ENCODE measurements around the gene SEC31B.

SEC31B gene, protein sequence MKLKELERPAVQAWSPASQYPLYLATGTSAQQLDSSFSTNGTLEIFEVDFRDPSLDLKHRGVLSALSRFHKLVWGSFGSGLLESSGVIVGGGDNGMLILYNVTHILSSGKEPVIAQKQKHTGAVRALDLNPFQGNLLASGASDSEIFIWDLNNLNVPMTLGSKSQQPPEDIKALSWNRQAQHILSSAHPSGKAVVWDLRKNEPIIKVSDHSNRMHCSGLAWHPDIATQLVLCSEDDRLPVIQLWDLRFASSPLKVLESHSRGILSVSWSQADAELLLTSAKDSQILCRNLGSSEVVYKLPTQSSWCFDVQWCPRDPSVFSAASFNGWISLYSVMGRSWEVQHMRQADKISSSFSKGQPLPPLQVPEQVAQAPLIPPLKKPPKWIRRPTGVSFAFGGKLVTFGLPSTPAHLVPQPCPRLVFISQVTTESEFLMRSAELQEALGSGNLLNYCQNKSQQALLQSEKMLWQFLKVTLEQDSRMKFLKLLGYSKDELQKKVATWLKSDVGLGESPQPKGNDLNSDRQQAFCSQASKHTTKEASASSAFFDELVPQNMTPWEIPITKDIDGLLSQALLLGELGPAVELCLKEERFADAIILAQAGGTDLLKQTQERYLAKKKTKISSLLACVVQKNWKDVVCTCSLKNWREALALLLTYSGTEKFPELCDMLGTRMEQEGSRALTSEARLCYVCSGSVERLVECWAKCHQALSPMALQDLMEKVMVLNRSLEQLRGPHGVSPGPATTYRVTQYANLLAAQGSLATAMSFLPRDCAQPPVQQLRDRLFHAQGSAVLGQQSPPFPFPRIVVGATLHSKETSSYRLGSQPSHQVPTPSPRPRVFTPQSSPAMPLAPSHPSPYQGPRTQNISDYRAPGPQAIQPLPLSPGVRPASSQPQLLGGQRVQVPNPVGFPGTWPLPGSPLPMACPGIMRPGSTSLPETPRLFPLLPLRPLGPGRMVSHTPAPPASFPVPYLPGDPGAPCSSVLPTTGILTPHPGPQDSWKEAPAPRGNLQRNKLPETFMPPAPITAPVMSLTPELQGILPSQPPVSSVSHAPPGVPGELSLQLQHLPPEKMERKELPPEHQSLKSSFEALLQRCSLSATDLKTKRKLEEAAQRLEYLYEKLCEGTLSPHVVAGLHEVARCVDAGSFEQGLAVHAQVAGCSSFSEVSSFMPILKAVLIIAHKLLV

GRCh38 chr10:100519311-100520051, at the start of gene SEC31B:
TSS of gene SEC31B (minus strand) at chr10:100519861. CDS start at chr10:100516952, 2,909 bp downstream.
- no peak for DNase-seq (ENCODE audit: low read depth)

- no peak for DNase-seq (ENCODE audit: low read depth)
Measured at GRCh38 chr10:100568912-100569311, 49.3 kb upstream of the SEC31B start.

DNA sequence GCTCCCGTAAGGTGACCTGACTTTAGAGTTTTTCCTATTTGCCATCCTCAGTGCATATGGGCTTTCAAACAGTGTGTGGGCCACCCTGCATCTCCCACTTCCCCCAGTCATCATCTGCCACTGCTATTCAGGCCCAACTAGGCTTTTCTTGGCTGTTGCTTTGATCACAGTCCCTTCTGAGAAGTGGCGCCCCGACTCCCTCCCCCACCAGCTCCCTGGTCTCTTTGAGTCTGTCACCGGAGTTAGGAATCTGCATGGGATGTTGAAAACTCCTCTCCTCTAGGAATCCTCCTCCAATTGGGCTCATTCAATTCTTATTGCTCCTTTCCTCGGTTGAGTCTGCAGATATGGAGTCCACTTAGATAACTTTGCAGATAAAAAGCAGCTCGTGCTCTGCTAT, 48.2 kb upstream of the SEC31B start:
- no peak for DNase-seq (ENCODE audit: low read depth)

DNA sequence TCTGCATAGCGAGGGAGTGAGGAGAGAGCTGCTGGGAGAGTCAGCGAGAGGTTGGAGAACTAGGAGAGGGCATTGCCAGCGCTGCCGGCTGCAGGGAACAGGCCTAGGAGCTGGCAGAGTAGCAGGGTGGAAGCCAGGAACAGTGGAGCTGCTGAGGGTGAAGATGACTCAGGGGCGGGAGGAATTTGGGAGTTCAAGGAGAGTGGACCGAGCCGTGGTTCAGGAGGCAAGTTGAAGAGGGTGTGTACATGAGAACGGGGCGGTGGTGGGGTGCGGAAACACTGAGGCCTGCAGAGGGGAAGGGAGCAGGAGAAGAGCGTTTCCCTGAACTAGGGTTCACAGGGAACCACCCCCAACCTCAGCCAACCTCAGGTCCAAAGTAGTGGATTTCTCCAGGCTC, 47.6 kb upstream of the SEC31B start:
- DNase-seq (ENCODE audit: low read depth) = no peak

GRCh38 chr10:100566561-100566960, 46.9 kb upstream of the SEC31B start:
- DNase-seq (ENCODE audit: low read depth) = no peak

- DNase-seq (ENCODE audit: low read depth) = no peak
Measured at GRCh38 chr10:100565206-100565985, 45.7 kb upstream of the SEC31B start.

DNA sequence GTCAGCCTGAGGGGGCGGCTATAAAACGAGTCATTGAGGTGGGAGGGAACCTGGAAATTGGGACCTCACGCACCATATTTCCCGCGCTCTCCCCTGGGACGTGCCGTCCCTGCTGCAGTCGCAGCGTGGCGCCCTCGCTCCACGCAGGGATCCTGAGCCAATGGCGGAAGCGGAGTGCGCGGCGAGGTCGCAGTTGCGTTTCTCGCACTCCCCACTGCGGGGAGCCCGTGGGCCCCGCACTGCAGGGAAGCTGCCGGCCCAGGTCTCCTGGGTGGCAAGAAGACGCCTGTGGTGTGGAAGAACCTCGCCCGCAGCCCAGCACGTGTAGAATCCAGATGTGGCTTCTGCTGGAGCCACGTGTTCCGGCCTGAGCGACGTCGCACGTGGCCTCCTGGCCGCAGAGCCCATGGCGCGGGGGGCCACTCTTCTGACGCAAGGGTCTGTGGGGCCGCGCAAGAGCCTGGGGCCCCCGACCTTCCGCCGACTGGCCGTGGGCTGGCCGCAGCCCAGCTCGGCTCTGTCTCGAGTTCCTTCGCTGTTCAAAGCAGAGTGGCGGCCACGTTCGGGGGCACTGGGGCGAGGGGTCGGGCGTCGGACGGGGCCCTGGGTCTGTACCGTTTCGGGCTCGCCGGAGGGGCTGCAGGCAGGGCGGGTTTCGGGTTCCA, 42.5 kb upstream of the SEC31B start:
- peak; percentile 15 for DNase-seq (ENCODE audit: low read depth)

GRCh38 chr10:100561005-100561404, 41.3 kb upstream of the SEC31B start:
- no peak for DNase-seq (ENCODE audit: low read depth)

DNA sequence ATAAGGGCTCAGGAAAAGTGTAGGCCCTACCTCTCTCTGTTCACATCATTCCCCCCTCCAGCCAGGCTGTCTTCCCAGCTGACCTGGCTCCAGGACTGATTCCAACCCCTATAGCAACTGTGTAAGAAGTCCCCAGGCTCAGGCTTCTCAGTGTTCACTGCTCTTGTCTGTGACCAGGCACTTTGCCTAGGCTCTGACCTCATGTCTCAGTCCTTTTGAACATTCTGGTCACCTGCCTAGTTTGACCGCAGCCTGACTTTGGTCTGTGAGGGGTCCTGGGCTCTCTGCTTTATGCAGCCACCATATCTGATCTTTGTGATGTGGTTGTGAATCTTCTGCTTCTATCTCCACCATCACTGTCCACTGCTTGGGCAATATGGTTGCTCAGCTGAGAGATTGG, 40.6 kb upstream of the SEC31B start:
- no peak for DNase-seq (ENCODE audit: low read depth)

- no peak for DNase-seq (ENCODE audit: low read depth)
Measured at GRCh38 chr10:100554902-100555301, 35.2 kb upstream of the SEC31B start.

- DNase-seq (ENCODE audit: low read depth) = no peak
Measured at GRCh38 chr10:100553929-100554328, 34.3 kb upstream of the SEC31B start.

DNA sequence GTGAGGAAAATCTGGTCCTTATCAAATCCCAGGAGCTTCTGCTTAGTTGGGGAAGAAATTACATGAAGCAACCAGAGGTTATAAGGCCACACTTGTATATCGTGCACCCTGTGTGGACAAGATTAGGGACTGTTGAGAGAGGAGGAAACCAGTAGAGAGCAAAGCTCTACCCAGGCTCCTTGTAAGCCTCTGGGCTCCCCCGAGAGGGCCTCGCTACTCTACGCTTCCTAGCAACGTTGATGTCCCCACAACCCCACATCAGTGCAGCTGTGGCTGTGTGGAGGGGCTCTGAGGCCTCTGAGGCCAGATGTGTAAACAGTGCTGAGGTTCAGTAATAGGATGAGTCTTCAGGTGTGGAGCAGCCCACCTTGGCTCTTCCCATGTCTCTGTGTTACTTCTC, 32.1 kb upstream of the SEC31B start:
- DNase-seq (ENCODE audit: low read depth) = no peak

DNA sequence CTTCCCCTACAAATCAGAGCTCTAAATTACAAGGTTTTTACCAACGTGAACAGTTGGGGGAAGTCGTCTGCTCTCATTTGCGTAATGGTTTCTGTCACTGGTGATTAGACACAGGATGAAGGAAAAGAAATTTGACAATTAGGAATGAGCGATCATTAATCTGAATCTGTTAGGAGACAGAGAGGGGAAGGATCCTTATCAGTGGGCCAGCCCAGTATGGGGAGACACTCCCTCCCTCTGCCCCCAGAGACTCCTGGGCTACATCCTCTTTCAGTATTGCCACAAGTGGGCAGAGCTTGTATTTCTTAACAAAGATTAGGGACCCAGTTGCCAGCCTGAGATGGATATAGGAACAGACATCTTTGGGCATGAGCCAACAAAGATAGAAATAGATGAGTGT, 31.5 kb upstream of the SEC31B start:
- DNase-seq (ENCODE audit: low read depth) = peak; percentile 14

- no peak for DNase-seq (ENCODE audit: low read depth)
Measured at GRCh38 chr10:100544950-100545349, 25.3 kb upstream of the SEC31B start.

GRCh38 chr10:100537475-100537874, 17.8 kb upstream of the SEC31B start:
- DNase-seq (ENCODE audit: low read depth) = no peak

GRCh38 chr10:100535715-100536353, 16.2 kb upstream of the SEC31B start, which contains the start of gene HIF1AN:
TSS of gene HIF1AN (plus strand) at chr10:100535943. CDS start at chr10:100535959, 16 bp downstream.
- DNase-seq (ENCODE audit: low read depth) = peak; percentile 95

- no peak for DNase-seq (ENCODE audit: low read depth)
Measured at GRCh38 chr10:100535338-100535714, 15.7 kb upstream of the SEC31B start.

DNA sequence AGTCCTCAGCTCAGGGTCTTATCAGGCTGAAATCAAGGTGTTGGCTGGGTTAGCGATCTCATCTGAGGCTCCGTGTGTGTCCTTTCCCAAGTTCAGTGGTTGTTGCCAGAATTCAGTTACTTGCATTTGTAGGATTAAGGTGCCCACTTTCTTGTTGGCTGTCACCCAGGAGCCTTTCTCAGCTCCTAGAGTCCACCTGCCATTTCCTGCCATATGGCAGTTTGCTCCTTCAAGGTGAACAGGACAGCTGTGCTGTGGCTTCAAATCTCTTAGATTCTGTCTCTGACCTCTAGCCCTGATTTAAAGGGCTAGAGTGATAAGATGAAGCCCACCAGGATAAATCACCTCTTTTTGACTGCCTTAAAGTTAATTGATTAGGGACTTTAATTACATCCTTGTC, 15.1 kb upstream of the SEC31B start:
- DNase-seq (ENCODE audit: low read depth) = no peak

DNA sequence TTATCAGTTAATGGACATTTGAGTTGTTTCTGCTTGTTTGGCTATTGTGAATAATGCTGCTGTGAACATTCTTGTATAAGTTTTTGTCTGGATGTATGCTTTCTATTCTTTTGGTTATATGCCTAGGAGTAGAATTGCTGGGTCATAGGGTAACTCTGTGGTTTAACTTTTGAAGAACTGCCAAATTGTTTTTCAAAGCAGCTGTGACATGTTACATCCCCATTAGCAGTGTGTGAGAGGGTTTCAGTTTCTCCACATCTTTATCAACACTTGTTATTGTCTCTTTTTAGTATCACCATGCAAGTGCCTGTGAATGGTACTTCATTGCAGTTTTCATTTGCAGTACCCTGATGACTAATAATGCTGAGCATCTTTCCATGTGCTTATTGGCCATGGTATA, 12.1 kb upstream of the SEC31B start:
- DNase-seq (ENCODE audit: low read depth) = no peak
